ENCODE data around the gene NUP85.

NUP85 gene

GRCh38 chr17:75173526-75173925 lies 32.0 kb upstream of the NUP85 start:
- TF ChIP-seq CTCF (IDR thresholded peaks at IDR 0.05; ENCODE audit: low read depth, low read length) = no peak
- no peak for DNase-seq (ENCODE audit: low read depth in 2 of 2)
- no peak overlapping the region for H3K4me3 ChIP-seq (replicated peaks in 1 of 2; ENCODE audit: low read depth in 2 of 2, low read length in 2 of 2)

- H3K4me3 ChIP-seq (replicated peaks in 1 of 2; ENCODE audit: low read depth in 2 of 2, low read length in 2 of 2) = no peak overlapping the region
- no peak for TF ChIP-seq CTCF (IDR thresholded peaks at IDR 0.05; ENCODE audit: low read depth, low read length)
- DNase-seq (ENCODE audit: low read depth in 2 of 2) = no peak
Observed at GRCh38 chr17:75174996-75175395, 30.5 kb upstream of the NUP85 start.

- no peak for TF ChIP-seq CTCF (IDR thresholded peaks at IDR 0.05; ENCODE audit: low read depth, low read length)
- H3K4me3 ChIP-seq (replicated peaks in 1 of 2; ENCODE audit: low read depth in 2 of 2, low read length in 2 of 2) = no peak overlapping the region
- no peak for DNase-seq (ENCODE audit: low read depth in 2 of 2)
Observed at GRCh38 chr17:75176625-75177024, 28.9 kb upstream of the NUP85 start.

- DNase-seq (ENCODE audit: low read depth in 2 of 2) = no peak
- no peak overlapping the region for H3K4me3 ChIP-seq (replicated peaks in 1 of 2; ENCODE audit: low read depth in 2 of 2, low read length in 2 of 2)
- no peak for TF ChIP-seq CTCF (IDR thresholded peaks at IDR 0.05; ENCODE audit: low read depth, low read length)
Observed at GRCh38 chr17:75178453-75178852, 27.0 kb upstream of the NUP85 start.

GRCh38 chr17:75181110-75181509 lies 24.4 kb upstream of the NUP85 start:
- no peak for DNase-seq (ENCODE audit: low read depth in 2 of 2)
- H3K4me3 ChIP-seq (replicated peaks in 1 of 2; ENCODE audit: low read depth in 2 of 2, low read length in 2 of 2) = peak overlapping the region; percentile 98
- TF ChIP-seq CTCF (IDR thresholded peaks at IDR 0.05; ENCODE audit: low read depth, low read length) = no peak

GRCh38 chr17:75181608-75182318 lies 23.7 kb upstream of the NUP85 start:
- peak overlapping the region; percentile 98 for H3K4me3 ChIP-seq (replicated peaks in 1 of 2; ENCODE audit: low read depth in 2 of 2, low read length in 2 of 2)
- TF ChIP-seq CTCF (IDR thresholded peaks at IDR 0.05; ENCODE audit: low read depth, low read length) = no peak
- DNase-seq (ENCODE audit: low read depth in 2 of 2) = no peak

GRCh38 chr17:75182319-75182568 lies 23.2 kb upstream of the NUP85 start:
- no peak for TF ChIP-seq CTCF (IDR thresholded peaks at IDR 0.05; ENCODE audit: low read depth, low read length)
- DNase-seq (ENCODE audit: low read depth in 2 of 2) = no peak
- peak overlapping the region; percentile 98 for H3K4me3 ChIP-seq (replicated peaks in 1 of 2; ENCODE audit: low read depth in 2 of 2, low read length in 2 of 2)

All from cardiac fibroblast (primary cell).